Frontal cortex (tissue), 4 donors: ENCODE data around the gene TASP1. TPM values are rescaled to one million over a fixed set of nuclear protein-coding genes. Genes with fewer than 3 reads are reported as not detected.

Experiments used
- DNase-seq, 2 donors: peaks; one replicate each; pipeline ENCODE4 v3.0.0; 2012; ENCODE audit warnings: low spot score in 2 of 2
- FAIRE-seq: peaks from 2 replicates; lab custom pipeline; 2012; peaks lifted over from hg19 to GRCh38; lab: Jason Lieb, UNC
- total RNA-seq: library from RNA; depleted of rRNA; stranded (reverse); fragments of >200 nt; gene quantifications from one replicate; pipeline ENCODE4 v1.2.3, GENCODE V29; 2014
- donor health status: control.
- donor health status: control.
- donor health status: control.

The TASP1 gene
- total RNA-seq, 1 donor from 2014 or later: 30.6 TPM

- no peak for DNase-seq
These were observed 186.1 kb downstream of the TASP1 start for GRCh38 chr20:13452470-13453124.

GRCh38 chr20:13449868-13450434 lies 188.8 kb downstream of the TASP1 start:
- no peak for FAIRE-seq
- no peak for DNase-seq

More at GRCh38 chr20:13452470-13453124, 186.1 kb downstream of the TASP1 start:
- FAIRE-seq: no peak

GRCh38 chr20:13447385-13448180 lies 191.1 kb downstream of the TASP1 start:
- FAIRE-seq (no peak), DNase-seq (no peak)

- DNase-seq (no peak), FAIRE-seq (no peak)
These were observed 195.0 kb downstream of the TASP1 start for GRCh38 chr20:13443690-13444089.

GRCh38 chr20:13442986-13443385 lies 195.7 kb downstream of the TASP1 start:
- DNase-seq: no peak
- FAIRE-seq: no peak

- FAIRE-seq (no peak), DNase-seq (no peak)
These were observed 197.3 kb downstream of the TASP1 start for GRCh38 chr20:13441388-13441787.

- DNase-seq (no peak), FAIRE-seq (no peak)
These were observed 202.2 kb downstream of the TASP1 start for GRCh38 chr20:13436530-13436929.

GRCh38 chr20:13432126-13432525 lies 206.6 kb downstream of the TASP1 start:
- no peak for FAIRE-seq

GRCh38 chr20:13430346-13431002 lies 208.3 kb downstream of the TASP1 start:
- DNase-seq (no peak), FAIRE-seq (no peak)

More at GRCh38 chr20:13432126-13432525, 206.6 kb downstream of the TASP1 start:
- no peak for DNase-seq

GRCh38 chr20:13428684-13429083 lies 210.0 kb downstream of the TASP1 start:
- DNase-seq: no peak
- no peak for FAIRE-seq

GRCh38 chr20:13426870-13427269 lies 211.9 kb downstream of the TASP1 start:
- FAIRE-seq (no peak), DNase-seq (no peak)

- DNase-seq (no peak), FAIRE-seq (no peak)
These were observed 213.2 kb downstream of the TASP1 start for GRCh38 chr20:13425381-13426135.

- DNase-seq (no peak), FAIRE-seq (no peak)
These were observed 214.4 kb downstream of the TASP1 start for GRCh38 chr20:13424174-13424833.

GRCh38 chr20:13423472-13424173 lies 215.1 kb downstream of the TASP1 start:
- FAIRE-seq: no peak
- no peak for DNase-seq

GRCh38 chr20:13422637-13423036 lies 216.1 kb downstream of the TASP1 start:
- DNase-seq (no peak), FAIRE-seq (no peak)

GRCh38 chr20:13420625-13421024 lies 218.1 kb downstream of the TASP1 start:
- FAIRE-seq (no peak), DNase-seq (no peak)

GRCh38 chr20:13419477-13419876 lies 219.3 kb downstream of the TASP1 start:
- no peak for DNase-seq
- FAIRE-seq: no peak
